ENCODE measurements around the gene NF2.

The NF2 gene

GRCh38 chr22:29567338-29567737 is 36.1 kb upstream of the NF2 start:
- TF ChIP-seq, protein P1, sequence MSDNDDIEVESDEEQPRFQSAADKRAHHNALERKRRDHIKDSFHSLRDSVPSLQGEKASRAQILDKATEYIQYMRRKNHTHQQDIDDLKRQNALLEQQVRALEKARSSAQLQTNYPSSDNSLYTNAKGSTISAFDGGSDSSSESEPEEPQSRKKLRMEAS (IDR thresholded peaks at IDR 0.05; ENCODE audit: low read depth, low read length) = no peak
- TF ChIP-seq MYC (IDR thresholded peaks at IDR 0.05; ENCODE audit: low read depth, low read length) = no peak
- TF ChIP-seq, protein P2, sequence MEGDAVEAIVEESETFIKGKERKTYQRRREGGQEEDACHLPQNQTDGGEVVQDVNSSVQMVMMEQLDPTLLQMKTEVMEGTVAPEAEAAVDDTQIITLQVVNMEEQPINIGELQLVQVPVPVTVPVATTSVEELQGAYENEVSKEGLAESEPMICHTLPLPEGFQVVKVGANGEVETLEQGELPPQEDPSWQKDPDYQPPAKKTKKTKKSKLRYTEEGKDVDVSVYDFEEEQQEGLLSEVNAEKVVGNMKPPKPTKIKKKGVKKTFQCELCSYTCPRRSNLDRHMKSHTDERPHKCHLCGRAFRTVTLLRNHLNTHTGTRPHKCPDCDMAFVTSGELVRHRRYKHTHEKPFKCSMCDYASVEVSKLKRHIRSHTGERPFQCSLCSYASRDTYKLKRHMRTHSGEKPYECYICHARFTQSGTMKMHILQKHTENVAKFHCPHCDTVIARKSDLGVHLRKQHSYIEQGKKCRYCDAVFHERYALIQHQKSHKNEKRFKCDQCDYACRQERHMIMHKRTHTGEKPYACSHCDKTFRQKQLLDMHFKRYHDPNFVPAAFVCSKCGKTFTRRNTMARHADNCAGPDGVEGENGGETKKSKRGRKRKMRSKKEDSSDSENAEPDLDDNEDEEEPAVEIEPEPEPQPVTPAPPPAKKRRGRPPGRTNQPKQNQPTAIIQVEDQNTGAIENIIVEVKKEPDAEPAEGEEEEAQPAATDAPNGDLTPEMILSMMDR (IDR thresholded peaks at IDR 0.05; ENCODE audit: low read depth, low read length) = no peak
- no peak for TF ChIP-seq POLR2A (IDR thresholded peaks at IDR 0.05; ENCODE audit: extremely low read depth, insufficient read length)
- no peak for DNase-seq (ENCODE audit: low read depth)

GRCh38 chr22:29569011-29569678 is 34.3 kb upstream of the NF2 start:
- no peak for DNase-seq (ENCODE audit: low read depth)
- no peak overlapping the region for H3K4me3 ChIP-seq (ENCODE audit: low read depth, low read length)
- TF ChIP-seq POLR2A (IDR thresholded peaks at IDR 0.05; ENCODE audit: extremely low read depth, insufficient read length) (no peak), MYC (IDR thresholded peaks at IDR 0.05; ENCODE audit: low read depth, low read length) (no peak)
- TF ChIP-seq, protein P2 (IDR thresholded peaks at IDR 0.05; ENCODE audit: low read depth, low read length) = no peak
- TF ChIP-seq, protein P1 (IDR thresholded peaks at IDR 0.05; ENCODE audit: low read depth, low read length) = no peak

More at GRCh38 chr22:29567338-29567737, 36.1 kb upstream of the NF2 start:
- no peak overlapping the region for H3K4me3 ChIP-seq (ENCODE audit: low read depth, low read length)

GRCh38 chr22:29570456-29570855 is 33.0 kb upstream of the NF2 start:
- TF ChIP-seq, protein P1 (IDR thresholded peaks at IDR 0.05; ENCODE audit: low read depth, low read length) = no peak
- DNase-seq (ENCODE audit: low read depth) = no peak

DNA sequence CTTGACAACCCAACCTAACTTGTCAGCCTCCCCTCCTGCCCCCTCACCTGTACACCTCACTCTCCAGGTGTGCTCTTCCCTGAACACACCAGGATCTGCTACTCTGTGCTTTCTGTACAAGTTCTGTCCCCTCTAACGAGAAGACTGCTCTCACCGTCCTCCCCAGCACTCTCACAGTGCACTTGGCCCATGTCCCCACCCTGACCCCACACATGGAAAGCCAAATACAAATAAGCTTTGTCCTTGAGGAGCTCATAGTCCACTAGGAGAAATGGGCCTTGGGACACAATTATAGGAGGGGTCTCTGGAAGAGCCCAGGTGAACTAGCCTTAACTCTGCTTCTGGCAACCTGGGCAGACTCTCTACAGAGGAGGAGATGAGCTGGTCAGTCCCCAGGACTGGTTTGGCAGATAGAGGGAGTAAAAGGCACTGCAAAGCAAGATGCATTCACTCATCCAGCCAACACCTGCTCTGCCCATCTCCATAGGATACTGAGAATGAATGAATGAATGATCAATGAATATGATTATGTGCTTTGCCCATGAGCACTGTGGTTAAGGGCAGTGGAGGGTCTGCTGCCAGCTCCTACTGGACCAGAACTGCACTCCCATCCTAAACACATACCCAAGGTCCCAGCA is 32.4 kb upstream of the NF2 start:
- H3K4me3 ChIP-seq (ENCODE audit: low read depth, low read length) = no peak overlapping the region
- DNase-seq (ENCODE audit: low read depth) = no peak
- TF ChIP-seq, protein P2 (IDR thresholded peaks at IDR 0.05; ENCODE audit: low read depth, low read length) = no peak
- TF ChIP-seq MYC (IDR thresholded peaks at IDR 0.05; ENCODE audit: low read depth, low read length) = no peak
- TF ChIP-seq, protein P1 (IDR thresholded peaks at IDR 0.05; ENCODE audit: low read depth, low read length) = no peak

More at GRCh38 chr22:29570456-29570855, 33.0 kb upstream of the NF2 start:
- H3K4me3 ChIP-seq (ENCODE audit: low read depth, low read length) = no peak overlapping the region

- DNase-seq (ENCODE audit: low read depth) = no peak
- TF ChIP-seq MYC (IDR thresholded peaks at IDR 0.05; ENCODE audit: low read depth, low read length) (no peak), POLR2A (IDR thresholded peaks at IDR 0.05; ENCODE audit: extremely low read depth, insufficient read length) (no peak)
- TF ChIP-seq, protein P1 (IDR thresholded peaks at IDR 0.05; ENCODE audit: low read depth, low read length) = no peak
- TF ChIP-seq, protein P2 (IDR thresholded peaks at IDR 0.05; ENCODE audit: low read depth, low read length) = no peak
- no peak overlapping the region for H3K4me3 ChIP-seq (ENCODE audit: low read depth, low read length)
Measured at GRCh38 chr22:29574762-29575450, 28.5 kb upstream of the NF2 start.

Data from NB4 (cell line).